HepG2 (cell line): ENCODE measurements around the gene GABBR2. TPM values are rescaled to one million over a fixed set of nuclear protein-coding genes. Genes with fewer than 3 reads are reported as not detected.

Experiments
- ERF ChIP-seq: IDR thresholded peaks from 2 replicates; pipeline ENCODE4 v1.6.1; 2018; ENCODE audit warnings: missing biosample characterization, missing genetic modification reagents
- GATAD2A ChIP-seq: IDR thresholded peaks from 2 replicates; pipeline ENCODE4 v1.6.1; 2016
- GTF2F1 ChIP-seq: fragments of 150-350 bp; IDR thresholded peaks from 2 replicates; pipeline ENCODE4 v1.6.1; 2014; ENCODE audit warnings: low read length
- KLF13 ChIP-seq: sonication (generic); formaldehyde crosslinking; IDR thresholded peaks from 2 replicates; pipeline ENCODE4 v1.4.0; 2020; ENCODE audit warnings: mild to moderate bottlenecking, missing genetic modification reagents
- MIER2 ChIP-seq: IDR thresholded peaks from 2 replicates; pipeline ENCODE4 v1.6.1; 2016; ENCODE audit warnings: missing biosample characterization, missing genetic modification reagents
- NBN ChIP-seq: fragments of 450-650 bp; conservative IDR thresholded peaks from 2 replicates; pipeline ENCODE4 v1.6.1; 2017
- PHF21A ChIP-seq: sonication (generic); formaldehyde crosslinking; IDR thresholded peaks from 2 replicates; pipeline ENCODE4 v1.5.0; 2020; ENCODE audit warnings: mild to moderate bottlenecking, missing genetic modification reagents
- PLSCR1 ChIP-seq: sonication (generic); formaldehyde crosslinking; IDR thresholded peaks from 2 replicates; pipeline ENCODE4 v1.5.0; 2020; ENCODE audit warnings: missing genetic modification reagents, mild to moderate bottlenecking, borderline replicate concordance
- SRSF4 ChIP-seq: fragments of 200-400 bp; formaldehyde crosslinking; IDR thresholded peaks from one replicate; pipeline ENCODE4 v1.6.1; 2018; ENCODE audit warnings: mild to moderate bottlenecking, low read depth, low read length, moderate library complexity; ENCODE audit not compliant: poor library complexity, severe bottlenecking
- TGIF2 ChIP-seq: IDR thresholded peaks from 2 replicates; pipeline ENCODE4 v1.6.1; 2016; ENCODE audit warnings: control low read depth, missing compliant biosample characterization
- ZBTB25 ChIP-seq: IDR thresholded peaks from 2 replicates; pipeline ENCODE4 v1.6.1; 2018; ENCODE audit warnings: missing genetic modification reagents
- ZBTB44 ChIP-seq: sonication (generic); formaldehyde crosslinking; IDR thresholded peaks from 2 replicates; pipeline ENCODE4 v1.4.0; 2020; ENCODE audit warnings: missing genetic modification reagents
- ZNF263 ChIP-seq: sonication (generic); formaldehyde crosslinking; IDR thresholded peaks from 2 replicates; pipeline ENCODE4 v1.4.0; 2020; ENCODE audit warnings: missing genetic modification reagents
- ZNF275 ChIP-seq: sonication (generic); formaldehyde crosslinking; IDR thresholded peaks from 2 replicates; pipeline ENCODE4 v1.8.0; 2022; ENCODE audit warnings: missing genetic modification reagents, mild to moderate bottlenecking, inconsistent platforms, borderline replicate concordance
- ZNF30 ChIP-seq: sonication (generic); formaldehyde crosslinking; IDR thresholded peaks from 2 replicates; pipeline ENCODE4 v1.5.0; 2020; ENCODE audit warnings: mild to moderate bottlenecking, missing genetic modification reagents
- ZNF7 ChIP-seq: IDR thresholded peaks from 2 replicates; pipeline ENCODE4 v1.6.1; 2016; ENCODE audit warnings: missing biosample characterization, missing genetic modification reagents
- ZNF704 ChIP-seq: sonication (generic); formaldehyde crosslinking; IDR thresholded peaks from 2 replicates; pipeline ENCODE4 v1.8.1; 2023; ENCODE audit warnings: mild to moderate bottlenecking, inconsistent platforms, moderate library complexity, missing genetic modification reagents, borderline replicate concordance
- ZNF749 ChIP-seq: sonication (generic); formaldehyde crosslinking; IDR thresholded peaks from 2 replicates; pipeline ENCODE4 v1.8.0; 2022; ENCODE audit warnings: mild to moderate bottlenecking, missing genetic modification reagents, moderate library complexity, borderline replicate concordance
- ZNF775 ChIP-seq: sonication (generic); formaldehyde crosslinking; IDR thresholded peaks from 2 replicates; pipeline ENCODE4 v1.4.0; 2020; ENCODE audit warnings: missing genetic modification reagents, mild to moderate bottlenecking, moderate library complexity, borderline replicate concordance
- ZNF839 ChIP-seq: sonication (generic); formaldehyde crosslinking; IDR thresholded peaks from 2 replicates; pipeline ENCODE4 v1.4.0; 2020; ENCODE audit warnings: missing genetic modification reagents, mild to moderate bottlenecking, borderline replicate concordance
- ZXDC ChIP-seq: sonication (generic); formaldehyde crosslinking; IDR thresholded peaks from 2 replicates; pipeline ENCODE4 v1.5.0; 2020; ENCODE audit warnings: mild to moderate bottlenecking, missing genetic modification reagents
- polyA plus RNA-seq, 8 experiments: library from polyadenylated mRNA; depleted of rRNA in 3 of 8; stranded (reverse) in 7 of 8; unstranded in 1 of 8; fragments of >200 nt; fragmentation: Illumina TruSeq in 4 of 8; extraction: Trizol in 4 of 8; gene quantifications; 2 replicates each; pipeline versions ENCODE4 v1.2.1 to v1.2.3, GENCODE V29; 2011 to 2016; ENCODE audit warnings: low read depth in 4 of 8, missing spikeins in 1 of 8, mixed read lengths in 1 of 8; ENCODE audit not compliant: insufficient read depth in 1 of 8
- total RNA-seq, 5 experiments: library from RNA; depleted of rRNA; stranded (reverse); fragments of >200 nt; fragmentation: Illumina TruSeq; extraction: Trizol; gene quantifications; 2 replicates each; pipeline ENCODE4 v1.2.3, GENCODE V29; 2016; ENCODE audit warnings: low read depth in 1 of 5

The GABBR2 gene
- total and polyA plus RNA-seq, 2 of the 13 experiments (the other 11 are each of a cell fraction or from before 2014, with no cell fraction given), result 0.02 TPM; not detected in 1

GRCh38 chr9:98263482-98264357, 445.0 kb downstream of the GABBR2 start (continued):
- TF ChIP-seq ZXDC (CRISPR knock-in tag), result no peak
- TF ChIP-seq ZNF749, result no peak
- TF ChIP-seq GATAD2A (CRISPR knock-in tag), result peak; percentile 47; the same call in 1 of the 2 replicates
- TF ChIP-seq ZNF263, result no peak
- no peak for TF ChIP-seq ZBTB44 (CRISPR knock-in tag)
- TF ChIP-seq PHF21A (CRISPR knock-in tag), result no peak
- TF ChIP-seq GTF2F1, result no peak
- no peak for TF ChIP-seq ZNF775 (CRISPR knock-in tag)
- peak; percentile 24; the same call in 1 of the 2 replicates for TF ChIP-seq ERF (CRISPR knock-in tag)
- 0 out of 2 replicates have a peak, but pooled peaks have one; percentile 37 for TF ChIP-seq MIER2
- no peak for TF ChIP-seq ZNF839 (CRISPR knock-in tag)
- TF ChIP-seq ZNF7, result no peak
- 0 out of 2 replicates have a peak, but pooled peaks have one; percentile 24 for TF ChIP-seq TGIF2
- TF ChIP-seq ZNF30 (CRISPR knock-in tag), result no peak
- 0 out of 2 replicates have a peak, but pooled peaks have one; percentile 67 for TF ChIP-seq ZBTB25 (CRISPR knock-in tag)
- TF ChIP-seq ZNF704 (CRISPR knock-in tag), result no peak
- TF ChIP-seq ZNF275 (CRISPR knock-in tag), result no peak
- TF ChIP-seq PLSCR1 (CRISPR knock-in tag), result no peak
- no peak for TF ChIP-seq SRSF4
- TF ChIP-seq KLF13, result no peak
- TF ChIP-seq NBN, result no peak
